ENCODE data around the gene ASIC4. TPM values are rescaled to one million over a fixed set of nuclear protein-coding genes. Genes with fewer than 3 reads are reported as not detected.

Gene ASIC4
- polyA plus RNA-seq, 1 donor (not counting 4 experiments of a cell fraction or from before 2014, with no cell fraction given) = not detected

DNA sequence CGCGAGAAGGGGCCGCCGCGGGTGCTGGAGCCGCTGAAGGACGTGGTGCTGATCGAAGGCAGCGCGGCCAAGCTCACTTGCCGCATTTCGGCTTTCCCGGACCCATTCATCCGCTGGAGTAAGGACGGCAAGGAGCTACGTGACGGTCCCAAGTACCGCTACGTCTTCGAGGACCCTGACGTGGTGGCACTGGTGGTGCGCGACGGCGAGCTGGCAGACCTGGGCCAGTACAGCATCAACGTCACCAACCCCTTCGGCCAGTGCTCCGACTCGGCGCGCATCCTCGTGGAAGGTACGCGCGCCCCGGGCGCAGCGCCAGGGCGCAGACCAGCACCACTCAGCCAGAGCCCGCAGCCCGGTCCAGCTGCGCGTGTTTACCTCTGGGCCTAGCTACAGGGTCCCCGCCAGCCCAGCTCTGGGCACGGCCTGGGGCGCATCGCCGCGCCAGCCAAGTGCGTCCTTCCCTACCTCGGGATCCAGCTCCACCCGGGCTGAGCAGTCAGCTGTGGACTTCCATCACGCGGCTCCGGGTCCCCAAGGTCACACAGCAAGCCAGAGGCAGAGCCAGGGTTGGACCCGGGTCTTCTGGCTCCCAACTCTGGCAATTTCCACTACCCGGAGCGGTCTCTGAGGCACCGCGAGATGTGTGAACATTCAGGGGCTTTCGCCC, 17.3 kb upstream of the ASIC4 start:
- dilution Hi-C loops (cut with MboI; ENCODE audit: extremely low pct_ligation_motif_present, low sequenced_read_pairs) = no loop called here
- Histone ChIP-seq H2AFZ (ENCODE audit: control insufficient read depth, low read length) (no peak overlapping the region), H3K9me3 (ENCODE audit: control insufficient read depth, low read depth, low read length) (no peaks in the 10 kb centered on the region), H4K20me1 (ENCODE audit: control insufficient read depth, extremely low read depth, insufficient read depth, low read length) (peaks cover 3% of the 10 kb centered on the region), H3K27ac (ENCODE audit: control insufficient read depth, insufficient read depth, low read length) (no peak overlapping the region), H3K4me1 (ENCODE audit: control insufficient read depth, extremely low read depth, insufficient read depth, low read length) (peaks cover 15% of the 10 kb centered on the region), H3K9ac (ENCODE audit: control insufficient read depth, extremely low read depth, insufficient read depth, low read length) (no peak overlapping the region), H3K4me3 (ENCODE audit: control insufficient read depth in 2 of 3, extremely low read depth in 1 of 3, insufficient read depth in 2 of 3, low read depth in 1 of 3, low read length in 3 of 3) (peak overlapping the region in 1 of 3 experiments; percentile 83), H3K27me3 (ENCODE audit: control insufficient read depth, extremely low read depth, insufficient read depth, low read length) (peaks cover 50% of the 10 kb centered on the region), H3K79me2 (ENCODE audit: control insufficient read depth, insufficient read depth, low read length) (peaks cover 7% of the 10 kb centered on the region), H3K36me3 (ENCODE audit: control insufficient read depth in 2 of 2, extremely low read depth in 1 of 2, insufficient read depth in 2 of 2, low read length in 2 of 2) (peaks cover 0 to 1% of the 10 kb centered on the region in 2 experiments), H3K9me1 (ENCODE audit: control insufficient read depth, extremely low read depth, insufficient read depth, low read length) (no peaks in the 10 kb centered on the region), H3K4me2 (ENCODE audit: control insufficient read depth, extremely low read depth, insufficient read depth, low read depth, low read length) (peak overlapping the region; percentile 98)
- TF ChIP-seq CTCF (optimal IDR thresholded peaks at IDR 0.05 in 1 of 3, IDR thresholded peaks at IDR 0.05 in 1 of 3, conservative IDR thresholded peaks at IDR 0.05 in 1 of 3; ENCODE audit: extremely low read depth in 1 of 3, insufficient read depth in 2 of 3, low read length in 3 of 3) (no peak), EZH2 (IDR thresholded peaks at IDR 0.05; ENCODE audit: low read length) (peak; percentile 92)
- FAIRE-seq (no peak), DNase-seq (ENCODE audit: low read depth, low spot score) (no peak)

DNA sequence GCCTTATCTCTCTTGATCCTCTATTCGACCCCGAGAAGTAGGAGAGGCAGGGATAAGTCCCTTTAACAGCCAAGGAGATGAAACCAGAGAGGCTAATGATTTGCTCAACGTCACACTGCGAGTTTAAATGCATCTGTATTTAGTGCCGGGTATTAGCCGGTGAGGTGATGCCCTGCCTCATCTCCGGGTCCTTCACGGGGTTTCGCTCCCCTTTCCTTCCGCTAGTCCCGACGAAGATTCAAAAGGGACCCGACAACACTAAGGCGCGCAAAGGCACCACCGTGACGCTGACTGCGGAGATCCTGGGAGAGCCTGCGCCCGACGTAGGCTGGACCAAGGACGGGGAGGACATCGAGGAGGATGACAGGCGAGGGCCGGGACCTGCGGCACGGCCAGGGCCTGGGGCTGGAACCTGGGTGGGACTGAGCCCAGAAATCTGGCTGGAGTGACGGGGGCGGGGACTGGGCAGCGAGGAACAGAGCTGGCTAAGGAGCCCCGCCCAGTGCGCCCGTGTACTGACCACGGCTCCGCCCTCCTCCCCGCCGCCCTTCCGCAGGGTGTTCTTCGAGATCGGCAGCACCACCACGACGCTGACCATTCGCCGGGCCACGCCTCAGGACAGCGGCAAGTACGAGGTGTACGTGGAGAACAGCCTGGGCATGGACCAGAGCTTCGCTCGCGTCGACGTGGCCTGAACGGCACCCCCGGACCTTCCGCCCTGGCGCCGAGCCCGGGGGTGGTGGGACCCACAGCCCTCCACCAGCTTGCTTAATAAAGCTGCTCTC, 16.6 kb upstream of the ASIC4 start:
- peak overlapping the region; percentile 62 to 83 (median 80) for H3K4me3 ChIP-seq (ENCODE audit: control insufficient read depth in 2 of 3, extremely low read depth in 1 of 3, insufficient read depth in 2 of 3, low read depth in 1 of 3, low read length in 3 of 3)
- no peaks in the 10 kb centered on the region for H3K9me3 ChIP-seq (ENCODE audit: control insufficient read depth, low read depth, low read length)
- H3K79me2 ChIP-seq (ENCODE audit: control insufficient read depth, insufficient read depth, low read length) = peaks cover 7% of the 10 kb centered on the region
- H3K4me2 ChIP-seq (ENCODE audit: control insufficient read depth, extremely low read depth, insufficient read depth, low read depth, low read length) = peak overlapping the region; percentile 98
- H2AFZ ChIP-seq (ENCODE audit: control insufficient read depth, low read length) = peak overlapping the region; percentile 85
- peaks cover 15% of the 10 kb centered on the region for H3K4me1 ChIP-seq (ENCODE audit: control insufficient read depth, extremely low read depth, insufficient read depth, low read length)
- DNase-seq (ENCODE audit: low read depth, low spot score) (no peak), FAIRE-seq (no peak)
- H3K27me3 ChIP-seq (ENCODE audit: control insufficient read depth, extremely low read depth, insufficient read depth, low read length) = peaks cover 50% of the 10 kb centered on the region
- H3K9me1 ChIP-seq (ENCODE audit: control insufficient read depth, extremely low read depth, insufficient read depth, low read length) = no peaks in the 10 kb centered on the region
- H4K20me1 ChIP-seq (ENCODE audit: control insufficient read depth, extremely low read depth, insufficient read depth, low read length) = peaks cover 3% of the 10 kb centered on the region
- peak overlapping the region; percentile 89 for H3K9ac ChIP-seq (ENCODE audit: control insufficient read depth, extremely low read depth, insufficient read depth, low read length)
- no peak overlapping the region for H3K27ac ChIP-seq (ENCODE audit: control insufficient read depth, insufficient read depth, low read length)
- H3K36me3 ChIP-seq (ENCODE audit: control insufficient read depth in 2 of 2, extremely low read depth in 1 of 2, insufficient read depth in 2 of 2, low read length in 2 of 2) = no peaks in the 10 kb centered on the region
- dilution Hi-C loops (cut with MboI; ENCODE audit: extremely low pct_ligation_motif_present, low sequenced_read_pairs) = no loop called here
- no peak for TF ChIP-seq CTCF (optimal IDR thresholded peaks at IDR 0.05 in 1 of 3, IDR thresholded peaks at IDR 0.05 in 1 of 3, conservative IDR thresholded peaks at IDR 0.05 in 1 of 3; ENCODE audit: extremely low read depth in 1 of 3, insufficient read depth in 2 of 3, low read length in 3 of 3)
- TF ChIP-seq EZH2 (IDR thresholded peaks at IDR 0.05; ENCODE audit: low read length) = peak; percentile 81
